ENCODE results near the gene ANTXR2. TPM values are rescaled to one million over a fixed set of nuclear protein-coding genes. Genes with fewer than 3 reads are reported as not detected.

The ANTXR2 gene
- total RNA-seq, 1 donor from 2014 or later, result 28.3 TPM

- Mint-ChIP-seq H3K4me1 (no peaks in the 10 kb centered on the region), H3K4me3 (no peak overlapping the region), H3K27ac (no peak overlapping the region), H3K27me3 (ENCODE audit: insufficient read depth, low read depth) (no peaks in the 10 kb centered on the region), H3K36me3 (peaks cover 3% of the 10 kb centered on the region), H3K9me3 (no peaks in the 10 kb centered on the region)
- H4K20me1 ChIP-seq (ENCODE audit: low read depth), result no peaks in the 10 kb centered on the region
- TF ChIP-seq EZH2phosphoT487 (IDR thresholded peaks at IDR 0.05) (no peak), EZH2 (IDR thresholded peaks at IDR 0.05) (no peak), CTCF (IDR thresholded peaks at IDR 0.05) (no peak)
- H3K27me3 ChIP-seq, result no peaks in the 10 kb centered on the region
- H3K9me3 ChIP-seq (ENCODE audit: low read depth), result no peaks in the 10 kb centered on the region
- H3K4me1 ChIP-seq, result no peaks in the 10 kb centered on the region
- H3K27ac ChIP-seq, result no peak overlapping the region
- no peaks in the 10 kb centered on the region for H3K36me3 ChIP-seq
- no peak for DNase-seq (ENCODE audit: low spot score)
- H3K9ac ChIP-seq, result no peak overlapping the region
- H3F3A ChIP-seq (ENCODE audit: low read depth), result no peaks in the 10 kb centered on the region
- no peak overlapping the region for H3K4me2 ChIP-seq
- H2AFZ ChIP-seq (replicated peaks), result no peak overlapping the region
- H3K4me3 ChIP-seq, result no peak overlapping the region
- H3K79me2 ChIP-seq (ENCODE audit: low read depth), result no peaks in the 10 kb centered on the region
Measured at GRCh38 chr4:80012291-80012690, 60.7 kb downstream of the ANTXR2 start.

- H3K36me3 ChIP-seq, result no peaks in the 10 kb centered on the region
- no peaks in the 10 kb centered on the region for H4K20me1 ChIP-seq (ENCODE audit: low read depth)
- no peak overlapping the region for H3K4me3 Mint-ChIP-seq
- H3K27ac Mint-ChIP-seq, result no peak overlapping the region
- H3K79me2 ChIP-seq (ENCODE audit: low read depth), result no peaks in the 10 kb centered on the region
- H3K9ac ChIP-seq, result no peak overlapping the region
- no peaks in the 10 kb centered on the region for H3K4me1 Mint-ChIP-seq
- no peaks in the 10 kb centered on the region for H3K9me3 Mint-ChIP-seq
- no peak overlapping the region for H3K27ac ChIP-seq
- H3F3A ChIP-seq (ENCODE audit: low read depth), result no peaks in the 10 kb centered on the region
- H3K4me3 ChIP-seq, result no peak overlapping the region
- no peaks in the 10 kb centered on the region for H3K9me3 ChIP-seq (ENCODE audit: low read depth)
- DNase-seq (ENCODE audit: low spot score), result no peak
- no peaks in the 10 kb centered on the region for H3K27me3 ChIP-seq
- H3K27me3 Mint-ChIP-seq (ENCODE audit: insufficient read depth, low read depth), result no peaks in the 10 kb centered on the region
- H3K36me3 Mint-ChIP-seq, result peaks cover 3% of the 10 kb centered on the region
- no peak overlapping the region for H2AFZ ChIP-seq (replicated peaks)
- no peaks in the 10 kb centered on the region for H3K4me1 ChIP-seq
- no peak overlapping the region for H3K4me2 ChIP-seq
- TF ChIP-seq CTCF (IDR thresholded peaks at IDR 0.05) (no peak), EZH2phosphoT487 (IDR thresholded peaks at IDR 0.05) (no peak), EZH2 (IDR thresholded peaks at IDR 0.05) (no peak)
Measured at GRCh38 chr4:80011636-80012236, 61.3 kb downstream of the ANTXR2 start.

GRCh38 chr4:80010316-80010715, 62.7 kb downstream of the ANTXR2 start:
- Mint-ChIP-seq H3K36me3 (peaks cover 11% of the 10 kb centered on the region), H3K4me3 (no peak overlapping the region), H3K27me3 (ENCODE audit: insufficient read depth, low read depth) (no peaks in the 10 kb centered on the region), H3K9me3 (no peaks in the 10 kb centered on the region), H3K27ac (no peak overlapping the region), H3K4me1 (no peaks in the 10 kb centered on the region)
- H4K20me1 ChIP-seq (ENCODE audit: low read depth), result no peaks in the 10 kb centered on the region
- H3K9me3 ChIP-seq (ENCODE audit: low read depth), result no peaks in the 10 kb centered on the region
- TF ChIP-seq CTCF (IDR thresholded peaks at IDR 0.05) (no peak), EZH2 (IDR thresholded peaks at IDR 0.05) (no peak), EZH2phosphoT487 (IDR thresholded peaks at IDR 0.05) (no peak)
- no peak overlapping the region for H3K27ac ChIP-seq
- H3K4me2 ChIP-seq, result no peak overlapping the region
- no peaks in the 10 kb centered on the region for H3K4me1 ChIP-seq
- no peaks in the 10 kb centered on the region for H3K27me3 ChIP-seq
- H2AFZ ChIP-seq (replicated peaks), result no peak overlapping the region
- no peaks in the 10 kb centered on the region for H3F3A ChIP-seq (ENCODE audit: low read depth)
- DNase-seq (ENCODE audit: low spot score), result no peak
- no peak overlapping the region for H3K9ac ChIP-seq
- no peaks in the 10 kb centered on the region for H3K36me3 ChIP-seq
- H3K4me3 ChIP-seq, result no peak overlapping the region
- no peaks in the 10 kb centered on the region for H3K79me2 ChIP-seq (ENCODE audit: low read depth)

All from neural progenitor cell (in vitro differentiated cells).